ENCODE results near the gene RALGPS2. TPM values are rescaled to one million over a fixed set of nuclear protein-coding genes. Genes with fewer than 3 reads are reported as not detected.

Gene RALGPS2
- total and polyA plus RNA-seq, 2 of the 13 experiments (the other 11 are each of a cell fraction or from before 2014, with no cell fraction given): 15.6 to 36.0 TPM

DNA sequence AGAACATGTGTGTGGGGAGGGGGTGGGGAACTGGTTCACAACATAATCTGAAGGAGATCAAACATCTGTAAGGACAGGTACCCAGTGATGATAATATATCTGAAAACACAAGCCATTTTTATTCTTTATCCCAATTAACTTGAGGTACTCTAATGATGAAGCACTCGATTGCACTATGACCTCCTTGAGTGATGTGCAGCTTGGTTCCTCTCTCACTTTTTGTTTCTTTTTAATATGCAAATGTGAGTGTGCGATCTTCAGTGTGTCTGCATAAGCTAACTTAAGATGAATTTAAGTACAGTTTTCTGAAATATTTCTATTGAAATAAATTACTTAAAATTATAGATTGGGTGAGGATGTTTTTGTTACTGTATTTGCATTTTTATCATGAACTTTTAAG, 196.5 kb downstream of the RALGPS2 start:
- no peak for FAIRE-seq
- peaks cover 96% of the 10 kb centered on the region for H3K4me1 ChIP-seq (ENCODE audit: insufficient read depth, low read length)
- H3K4me3 ChIP-seq (replicated peaks in 1 of 3; ENCODE audit: insufficient read depth in 1 of 3, low read depth in 2 of 3, low read length in 3 of 3): no peak overlapping the region
- ChIA-PET POLR2A (no interaction called here), CTCF (ENCODE audit: low intra/inter-chr PET ratio, low total read pairs) (no interaction called here)
- no peaks in the 10 kb centered on the region; a peak in 1 of 5 replicates for H3K36me3 ChIP-seq (replicated peaks in 1 of 2; ENCODE audit: control insufficient read depth in 1 of 2, insufficient read depth in 2 of 2, low read length in 2 of 2)
- BruUV-seq (replicated peaks): no TSS peak
- H3K27me3 ChIP-seq (ENCODE audit: control insufficient read depth in 1 of 2, insufficient read depth in 2 of 2, low read length in 2 of 2): no peaks in the 10 kb centered on the region
- no peak overlapping the region for H2AFZ ChIP-seq (ENCODE audit: low read length)
- ATAC-seq: no peak
- no peaks in the 10 kb centered on the region for H3K79me2 ChIP-seq (ENCODE audit: insufficient read depth, low read length)
- intact Hi-C loops (cut with micrococcal nuclease; ENCODE audit: unreplicated experiment): loop anchor here (5.0 kb wide), 1 partner anchor 81 kb away; no protein-coding TSS in a partner anchor
- WGBS (ENCODE audit: low lambda C conversion rate): 100% methylated on average over 2 of the region's 2 CpGs
- H3K27ac ChIP-seq (ENCODE audit: extremely low read length, insufficient read depth, low read length): no peak overlapping the region
- no peak for DNase-seq (ENCODE audit: low spot score)
- peaks cover 5% of the 10 kb centered on the region; the same call in 1 of the 2 replicates for H3K9me3 ChIP-seq (ENCODE audit: low read length)
- H3K9ac ChIP-seq (ENCODE audit: insufficient read depth, low read depth, low read length): no peak overlapping the region
- H4K20me1 ChIP-seq (ENCODE audit: insufficient read depth, low read length): no peaks in the 10 kb centered on the region
- in situ Hi-C loops (cut with HindIII; ENCODE audit: extremely low pct_ligation_motif_present, low pct_unique_long_range_greater_than_20kb): no loop called here
- H3K4me2 ChIP-seq (ENCODE audit: low read depth, low read length): no peak overlapping the region
- TF ChIP-seq SP4 (CRISPR knock-in tag; IDR thresholded peaks at IDR 0.05): no peak
- no peak for TF ChIP-seq ETV5 (CRISPR knock-in tag; IDR thresholded peaks at IDR 0.05; ENCODE audit: borderline replicate concordance)

DNA sequence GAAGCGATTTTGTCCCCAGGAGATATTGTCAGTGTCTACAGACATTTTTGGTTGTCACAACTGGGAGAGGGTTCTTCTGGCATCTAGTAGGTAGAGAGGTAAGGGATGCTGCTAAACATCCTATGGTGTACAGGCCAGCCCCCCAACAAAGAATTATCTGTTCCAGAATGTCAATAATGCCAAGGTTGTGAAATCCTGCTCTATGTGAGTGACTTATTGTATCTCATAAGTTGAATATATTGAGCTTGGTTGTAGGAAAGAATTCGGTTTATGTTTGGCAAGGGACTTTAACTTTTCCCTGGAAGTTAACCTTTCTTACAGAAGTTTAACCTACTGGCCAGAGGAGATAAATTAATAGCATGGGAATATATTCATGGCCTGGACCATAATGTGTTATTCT, 198.5 kb downstream of the RALGPS2 start:
- ChIA-PET CTCF (ENCODE audit: low intra/inter-chr PET ratio, low total read pairs) (no interaction called here), POLR2A (interaction anchor here (0.7 kb wide), 1 partner anchor 76 kb away, joined by 3 read pairs; no protein-coding TSS in a partner anchor)
- intact Hi-C loops (cut with micrococcal nuclease; ENCODE audit: unreplicated experiment) (loop anchor here (5.0 kb wide), 1 partner anchor 79 kb away; no protein-coding TSS in a partner anchor), in situ Hi-C loops (cut with HindIII; ENCODE audit: extremely low pct_ligation_motif_present, low pct_unique_long_range_greater_than_20kb) (no loop called here)
- H3K79me2 ChIP-seq (ENCODE audit: insufficient read depth, low read length): no peaks in the 10 kb centered on the region
- H3K27me3 ChIP-seq (ENCODE audit: control insufficient read depth in 1 of 2, insufficient read depth in 2 of 2, low read length in 2 of 2): no peaks in the 10 kb centered on the region
- H3K4me3 ChIP-seq (replicated peaks in 1 of 3; ENCODE audit: insufficient read depth in 1 of 3, low read depth in 2 of 3, low read length in 3 of 3): no peak overlapping the region
- peak; percentile 88 for DNase-seq (ENCODE audit: low spot score)
- BruUV-seq (replicated peaks): no TSS peak
- peaks cover 5% of the 10 kb centered on the region; the same call in 1 of the 2 replicates for H3K9me3 ChIP-seq (ENCODE audit: low read length)
- peak overlapping the region; percentile 33 for H3K4me2 ChIP-seq (ENCODE audit: low read depth, low read length)
- no peaks in the 10 kb centered on the region; a peak in 1 of 5 replicates for H3K36me3 ChIP-seq (replicated peaks in 1 of 2; ENCODE audit: control insufficient read depth in 1 of 2, insufficient read depth in 2 of 2, low read length in 2 of 2)
- no peak overlapping the region for H3K9ac ChIP-seq (ENCODE audit: insufficient read depth, low read depth, low read length)
- WGBS (ENCODE audit: low lambda C conversion rate): 53% methylated on average over 2 of the region's 2 CpGs
- H3K27ac ChIP-seq (ENCODE audit: extremely low read length, insufficient read depth, low read length): peak overlapping the region; percentile 21
- FAIRE-seq: no peak
- peaks cover 85% of the 10 kb centered on the region for H3K4me1 ChIP-seq (ENCODE audit: insufficient read depth, low read length)
- no peak overlapping the region for H2AFZ ChIP-seq (ENCODE audit: low read length)
- peak; percentile 66 for ATAC-seq
- H4K20me1 ChIP-seq (ENCODE audit: insufficient read depth, low read length): no peaks in the 10 kb centered on the region
- TF ChIP-seq ZNF3 (CRISPR knock-in tag; IDR thresholded peaks at IDR 0.05): 0 out of 2 replicates have a peak, but pooled peaks have one; percentile 22
- TF ChIP-seq, protein P1, sequence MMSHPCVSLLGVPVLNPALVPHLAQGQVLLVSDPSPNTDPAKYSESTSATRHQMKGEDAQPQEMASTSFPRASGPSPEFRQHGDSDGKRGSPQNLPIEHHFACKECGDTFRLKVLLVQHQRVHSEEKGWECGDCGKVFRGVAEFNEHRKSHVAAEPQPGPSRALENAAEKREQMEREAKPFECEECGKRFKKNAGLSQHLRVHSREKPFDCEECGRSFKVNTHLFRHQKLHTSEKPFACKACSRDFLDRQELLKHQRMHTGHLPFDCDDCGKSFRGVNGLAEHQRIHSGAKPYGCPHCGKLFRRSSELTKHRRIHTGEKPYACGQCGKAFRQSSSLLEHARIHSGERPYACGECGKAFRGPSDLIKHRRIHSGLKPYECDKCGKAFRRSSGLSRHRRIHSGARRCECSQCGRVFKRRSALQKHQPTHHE (CRISPR knock-in tag; IDR thresholded peaks at IDR 0.05; ENCODE audit: borderline replicate concordance): no peak
- no peak for TF ChIP-seq ZNF768 (CRISPR knock-in tag; IDR thresholded peaks at IDR 0.05)
- TF ChIP-seq SSRP1 (CRISPR knock-in tag; IDR thresholded peaks at IDR 0.05): no peak
- TF ChIP-seq, protein P2, sequence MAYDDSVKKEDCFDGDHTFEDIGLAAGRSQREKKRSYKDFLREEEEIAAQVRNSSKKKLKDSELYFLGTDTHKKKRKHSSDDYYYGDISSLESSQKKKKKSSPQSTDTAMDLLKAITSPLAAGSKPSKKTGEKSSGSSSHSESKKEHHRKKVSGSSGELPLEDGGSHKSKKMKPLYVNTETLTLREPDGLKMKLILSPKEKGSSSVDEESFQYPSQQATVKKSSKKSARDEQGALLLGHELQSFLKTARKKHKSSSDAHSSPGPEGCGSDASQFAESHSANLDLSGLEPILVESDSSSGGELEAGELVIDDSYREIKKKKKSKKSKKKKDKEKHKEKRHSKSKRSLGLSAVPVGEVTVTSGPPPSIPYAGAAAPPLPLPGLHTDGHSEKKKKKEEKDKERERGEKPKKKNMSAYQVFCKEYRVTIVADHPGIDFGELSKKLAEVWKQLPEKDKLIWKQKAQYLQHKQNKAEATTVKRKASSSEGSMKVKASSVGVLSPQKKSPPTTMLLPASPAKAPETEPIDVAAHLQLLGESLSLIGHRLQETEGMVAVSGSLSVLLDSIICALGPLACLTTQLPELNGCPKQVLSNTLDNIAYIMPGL (CRISPR knock-in tag; IDR thresholded peaks at IDR 0.05; ENCODE audit: borderline replicate concordance in 1 of 2, low read depth in 1 of 2): no peak
- TF ChIP-seq ZBTB42 (CRISPR knock-in tag; IDR thresholded peaks at IDR 0.05): no peak
- TF ChIP-seq ZEB1 (IDR thresholded peaks at IDR 0.05; ENCODE audit: insufficient replicate concordance, low read depth): no peak
- TF ChIP-seq, protein P3, sequence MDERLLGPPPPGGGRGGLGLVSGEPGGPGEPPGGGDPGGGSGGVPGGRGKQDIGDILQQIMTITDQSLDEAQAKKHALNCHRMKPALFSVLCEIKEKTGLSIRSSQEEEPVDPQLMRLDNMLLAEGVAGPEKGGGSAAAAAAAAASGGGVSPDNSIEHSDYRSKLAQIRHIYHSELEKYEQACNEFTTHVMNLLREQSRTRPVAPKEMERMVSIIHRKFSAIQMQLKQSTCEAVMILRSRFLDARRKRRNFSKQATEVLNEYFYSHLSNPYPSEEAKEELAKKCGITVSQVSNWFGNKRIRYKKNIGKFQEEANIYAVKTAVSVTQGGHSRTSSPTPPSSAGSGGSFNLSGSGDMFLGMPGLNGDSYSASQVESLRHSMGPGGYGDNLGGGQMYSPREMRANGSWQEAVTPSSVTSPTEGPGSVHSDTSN (CRISPR knock-in tag; IDR thresholded peaks at IDR 0.05): no peak
- no peak for TF ChIP-seq SP140L (CRISPR knock-in tag; IDR thresholded peaks at IDR 0.05; ENCODE audit: borderline replicate concordance)
- no peak for TF ChIP-seq TEAD3 (CRISPR knock-in tag; optimal IDR thresholded peaks at IDR 0.05; ENCODE audit: borderline replicate concordance)
- TF ChIP-seq SOX13 (IDR thresholded peaks at IDR 0.05): no peak
- peak in 1 of 2 experiments; percentile 88; a peak in 2 of 4 replicates for TF ChIP-seq SOX13 (CRISPR knock-in tag; conservative IDR thresholded peaks at IDR 0.05 in 1 of 2, IDR thresholded peaks at IDR 0.05 in 1 of 2)
- TF ChIP-seq SETDB1 (CRISPR knock-in tag; IDR thresholded peaks at IDR 0.05; ENCODE audit: borderline replicate concordance): no peak
- peak; percentile 70 for TF ChIP-seq ISL2 (CRISPR knock-in tag; IDR thresholded peaks at IDR 0.05)

Data from HepG2 (cell line).